H4 (cell line): ENCODE measurements around the gene RABGAP1L. TPM values are rescaled to one million over a fixed set of nuclear protein-coding genes. Genes with fewer than 3 reads are reported as not detected.
"Not testable (repeated sequence)": the region's sequence is repeated elsewhere in the genome, so short reads cannot be mapped to it uniquely, and the experiment has no call there.

Source experiments
- DNase-seq: peaks from one replicate; pipeline ENCODE4 v3.0.0-alpha.2; 2015; ENCODE audit warnings: low spot score
- total RNA-seq: library from RNA; depleted of rRNA; stranded (reverse); fragments of >200 nt; shearing (Covaris generic); gene quantifications from 2 replicates; pipeline ENCODE4 v1.2.3, GENCODE V29; 2014

The RABGAP1L gene
- total RNA-seq, 1 experiment from 2014 or later: 12.7 TPM

- DNase-seq: no peak
These were observed 639.8 kb downstream of the RABGAP1L start for GRCh38 chr1:174799136-174799479.

DNA sequence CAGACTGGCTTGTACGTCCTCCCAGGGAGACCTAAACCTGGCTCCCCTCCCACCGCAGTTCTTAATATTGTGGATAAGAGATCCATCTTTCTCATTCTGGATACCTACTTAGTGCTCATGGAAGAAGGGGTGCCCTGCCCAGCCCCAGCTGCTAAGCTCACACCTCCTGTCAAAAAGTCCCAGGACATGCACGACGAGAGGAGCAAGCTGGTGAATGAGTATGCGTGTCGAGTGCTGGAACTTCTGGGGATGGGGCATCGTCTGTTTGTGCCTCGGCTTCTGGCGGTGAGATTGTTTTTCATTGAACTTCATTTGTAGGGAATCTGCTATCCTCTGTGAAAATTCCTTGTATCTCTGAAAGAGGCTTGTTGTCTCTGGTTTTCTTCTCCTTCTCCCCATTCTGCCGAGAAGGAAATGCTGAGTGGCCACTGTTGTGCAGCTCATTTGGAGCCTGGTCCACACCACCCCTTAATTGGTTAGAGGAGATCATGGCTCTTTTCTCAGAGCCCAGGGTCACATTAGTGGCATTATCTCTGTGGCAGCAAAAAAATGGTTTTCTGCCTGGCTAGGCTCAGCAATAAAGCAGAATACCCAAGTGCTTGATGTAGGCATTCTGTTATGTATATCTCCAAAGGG lies 641.0 kb downstream of the RABGAP1L start:
- no peak for DNase-seq

DNA sequence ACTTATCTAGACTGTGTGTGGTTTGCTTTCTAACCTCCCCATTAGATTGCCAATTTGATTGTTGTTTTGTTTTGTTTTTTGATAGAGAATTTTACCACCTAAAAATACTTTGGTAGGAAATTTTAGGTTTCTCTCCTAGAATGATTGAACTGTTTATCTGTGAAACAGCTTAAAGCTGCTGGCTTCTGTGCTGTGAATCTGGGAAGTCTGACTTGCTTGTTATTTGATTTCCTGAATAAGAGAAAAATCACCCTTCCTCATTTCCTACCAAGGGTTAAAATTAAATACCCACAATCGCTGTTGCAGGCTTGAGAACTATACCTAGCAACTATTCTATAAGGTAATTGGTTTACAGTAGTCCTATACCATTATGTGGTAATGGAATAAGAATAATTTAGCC lies 641.6 kb downstream of the RABGAP1L start:
- no peak for DNase-seq

- DNase-seq: no peak
These were observed 650.5 kb downstream of the RABGAP1L start for GRCh38 chr1:174809755-174810280.

DNA sequence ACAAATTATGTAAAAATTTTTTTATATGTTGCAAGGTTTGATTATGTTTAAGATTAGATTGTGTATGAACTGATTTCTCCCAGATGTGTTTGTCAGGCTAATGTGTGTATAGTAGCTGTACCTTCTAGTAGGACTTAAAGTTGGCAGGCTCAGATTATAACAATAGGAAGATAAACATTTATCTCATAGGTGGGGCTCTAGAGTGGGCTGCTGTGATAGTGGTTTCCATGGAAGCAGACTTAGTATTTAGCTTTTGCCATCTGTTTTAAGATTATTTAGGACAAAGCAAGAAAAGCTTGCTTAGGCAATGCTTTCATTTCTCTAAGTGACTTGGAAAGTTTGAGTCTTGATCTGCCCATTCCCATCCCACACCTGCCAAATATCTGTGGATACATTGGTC lies 652.7 kb downstream of the RABGAP1L start:
- DNase-seq: no peak

- no peak for DNase-seq
These were observed 653.3 kb downstream of the RABGAP1L start for GRCh38 chr1:174812656-174813055.

- peak; percentile 50 for DNase-seq
These were observed 655.7 kb downstream of the RABGAP1L start for GRCh38 chr1:174815036-174815435.

- no peak for DNase-seq
These were observed 656.2 kb downstream of the RABGAP1L start for GRCh38 chr1:174815474-174815908.

DNA sequence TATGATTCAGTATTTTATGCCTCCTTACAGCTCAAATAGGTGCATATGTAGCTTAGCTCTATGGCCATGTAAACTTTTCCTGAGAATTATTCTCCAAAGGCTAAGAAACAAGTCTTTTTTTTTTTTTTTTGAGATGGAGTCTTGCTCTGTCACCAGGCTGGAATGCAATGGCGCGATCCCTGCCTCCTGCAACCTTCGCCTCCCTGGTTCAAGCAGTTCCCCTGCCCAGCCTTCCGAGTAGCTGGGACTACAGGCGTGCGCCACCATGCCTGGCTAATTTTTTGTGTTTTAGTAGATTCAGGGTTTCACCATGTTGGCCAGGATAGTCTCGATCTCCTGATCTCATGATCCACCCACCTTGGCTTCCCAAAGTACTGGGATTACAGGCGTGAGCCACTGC lies 657.3 kb downstream of the RABGAP1L start:
- not testable (repeated sequence) for DNase-seq

- no peak for DNase-seq
These were observed 658.8 kb downstream of the RABGAP1L start for GRCh38 chr1:174818014-174818616.

DNA sequence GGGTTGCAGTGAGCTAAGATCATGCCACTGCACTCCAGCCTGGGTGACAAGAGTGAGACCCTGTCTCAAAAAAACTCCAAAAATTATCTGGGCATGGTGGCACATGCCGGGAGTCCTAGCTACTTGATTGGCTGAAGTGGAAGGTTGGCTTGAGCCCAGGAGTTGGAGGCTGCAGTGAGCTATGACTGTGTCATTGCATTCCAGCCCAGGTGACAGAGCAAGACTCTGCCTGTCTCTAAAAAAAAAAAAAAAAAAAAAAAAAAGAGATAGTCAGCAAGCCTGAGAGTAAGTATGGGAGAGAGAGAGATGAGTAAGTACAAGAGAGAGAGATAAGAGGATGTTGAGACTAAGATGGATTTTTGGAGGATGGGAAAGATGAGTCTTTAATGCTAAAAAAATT lies 659.6 kb downstream of the RABGAP1L start:
- DNase-seq: peak; percentile 7

DNA sequence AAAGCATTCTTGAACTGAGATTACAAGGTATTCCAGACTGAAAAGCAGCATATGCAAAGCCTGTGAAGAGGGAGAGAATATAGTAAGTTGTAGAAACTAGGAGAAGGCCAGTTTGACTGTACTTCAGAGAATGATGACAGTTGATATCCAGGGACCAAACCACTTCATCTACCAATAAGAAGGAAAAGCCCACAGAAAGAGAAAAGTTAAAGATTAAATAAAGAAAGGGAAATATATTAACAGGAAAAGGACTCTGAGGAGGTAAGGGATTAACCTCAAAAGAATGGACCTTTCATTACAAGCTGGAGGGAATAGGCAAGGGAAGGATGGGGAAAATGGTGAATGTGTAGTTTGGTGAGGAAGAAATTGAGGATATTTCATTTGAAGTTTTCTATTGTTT lies 660.3 kb downstream of the RABGAP1L start:
- DNase-seq: no peak

- no peak for DNase-seq
These were observed 665.8 kb downstream of the RABGAP1L start for GRCh38 chr1:174825127-174825526.

GRCh38 chr1:174825806-174826205 lies 666.5 kb downstream of the RABGAP1L start:
- no peak for DNase-seq

GRCh38 chr1:174828264-174828663 lies 668.9 kb downstream of the RABGAP1L start:
- DNase-seq: no peak

DNA sequence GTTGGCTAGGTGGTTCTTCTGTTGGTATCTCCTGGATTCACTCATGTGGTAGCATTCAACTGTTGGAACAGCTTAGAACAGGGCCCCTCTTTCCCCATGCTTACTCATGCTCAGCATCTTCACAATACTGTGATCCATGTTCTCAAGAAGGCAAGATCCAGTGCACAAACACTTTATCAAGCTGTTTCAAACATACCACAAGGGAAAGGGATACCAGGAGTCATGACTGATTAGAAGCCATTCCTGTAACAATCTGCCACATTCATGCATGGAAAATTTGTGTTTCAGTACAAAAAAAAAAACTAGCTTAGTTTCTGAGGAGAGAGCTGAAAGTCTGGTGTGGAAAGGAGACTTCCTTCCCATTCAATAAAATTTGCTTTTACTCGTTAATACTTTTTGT lies 670.7 kb downstream of the RABGAP1L start:
- no peak for DNase-seq

- DNase-seq: no peak
These were observed 677.2 kb downstream of the RABGAP1L start for GRCh38 chr1:174836543-174836942.

- DNase-seq: no peak
These were observed 678.1 kb downstream of the RABGAP1L start for GRCh38 chr1:174837386-174837785.

GRCh38 chr1:174839211-174839610 lies 679.9 kb downstream of the RABGAP1L start:
- DNase-seq: no peak

- no peak for DNase-seq
These were observed 682.4 kb downstream of the RABGAP1L start for GRCh38 chr1:174841747-174842146.

GRCh38 chr1:174848593-174849560 lies 689.6 kb downstream of the RABGAP1L start:
- DNase-seq: not testable (repeated sequence)

GRCh38 chr1:174850726-174851125 lies 691.4 kb downstream of the RABGAP1L start:
- DNase-seq: no peak
